T-cell (primary cell): Measurements from ENCODE around the gene FCGR3B. TPM values are rescaled to one million over a fixed set of nuclear protein-coding genes. Genes with fewer than 3 reads are reported as not detected.
"Not testable (repeated sequence)": the region's sequence is repeated elsewhere in the genome, so short reads cannot be mapped to it uniquely, and the experiment has no call there.

Experiments used
- ATAC-seq, 4 experiments: fragments of 200-7000 bp in 3 of 4; fragments of 150-1000 bp in 1 of 4; cut with Tn5 transposase; replicated peaks in 1 of 4; 1 replicate in 3 of 4; 2 replicates in 1 of 4; pipeline ENCODE4 v1.10.0; 2021; ENCODE audit warnings: moderate library complexity in 3 of 4, mild to moderate bottlenecking in 2 of 4, moderate number of reproducible peaks in 1 of 4
- CTCF ChIA-PET, 2 donors: fragments of 300-600 bp; sonication (Branson Sonifier 250); formaldehyde crosslinking; loops; one replicate each; lab custom pipeline; 2022; ENCODE audit warnings: antibody characterized with exemption in 2 of 2; lab: Charles Lee
- POLR2A ChIA-PET, 2 donors: fragments of 300-600 bp; sonication (Branson Sonifier 250); formaldehyde crosslinking; loops; one replicate each; lab custom pipeline; 2022; ENCODE audit warnings: antibody characterized with exemption in 2 of 2; lab: Charles Lee
- DNase-seq, 35 experiments: peaks; one replicate each; pipeline versions ENCODE4 v3.0.0 to v3.0.0-alpha.2; 2013 to 2023
- H3K27ac ChIP-seq: one replicate; pipeline ENCODE4 v1.5.1; 2013; ENCODE audit warnings: low read length
- H3K27me3 ChIP-seq, 2 experiments: replicated peaks in 1 of 2; 1 replicate in 1 of 2; 2 replicates in 1 of 2; pipeline versions ENCODE4 v1.6.1 to v1.7.0; 2013; ENCODE audit warnings: low read length in 1 of 2, mixed read lengths in 1 of 2; ENCODE audit not compliant: control insufficient read depth in 2 of 2, insufficient read depth in 2 of 2; ENCODE audit errors: extremely low read depth in 1 of 2
- H3K36me3 ChIP-seq, 2 donors: 1 replicate in 1 of 2; 2 replicates in 1 of 2; pipeline versions ENCODE4 v1.6.1 to v1.7.0; 2013; ENCODE audit warnings: low read length in 1 of 2; ENCODE audit not compliant: control insufficient read depth in 2 of 2, insufficient read depth in 1 of 2; ENCODE audit errors: extremely low read depth in 1 of 2
- H3K4me1 ChIP-seq, 2 experiments: 1 replicate in 1 of 2; 2 replicates in 1 of 2; pipeline versions ENCODE4 v1.6.1 to v1.7.0; 2013; ENCODE audit warnings: low read length in 2 of 2, mixed read lengths in 1 of 2; ENCODE audit not compliant: insufficient read depth in 2 of 2, control insufficient read depth in 1 of 2; ENCODE audit errors: extremely low read depth in 1 of 2
- H3K4me3 ChIP-seq, 2 donors: 1 replicate in 1 of 2; 2 replicates in 1 of 2; pipeline versions ENCODE4 v1.5.1 to v1.7.0; 2013; ENCODE audit warnings: mild to moderate bottlenecking in 2 of 2, low read length in 1 of 2, moderate library complexity in 1 of 2; ENCODE audit not compliant: control insufficient read depth in 1 of 2; ENCODE audit errors: extremely low read depth in 1 of 2
- H3K9me3 ChIP-seq: 2 replicates; pipeline ENCODE4 v1.7.0; 2013
- H3K27ac Mint-ChIP-seq, 2 donors: one replicate each; pipeline ENCODE4 v1.8.0; 2020 to 2021; ENCODE audit warnings: mild to moderate bottlenecking in 2 of 2, mixed read lengths in 2 of 2
- H3K27me3 Mint-ChIP-seq, 2 donors: one replicate each; pipeline ENCODE4 v1.8.0; 2021 to 2022; ENCODE audit warnings: mixed read lengths in 2 of 2
- H3K36me3 Mint-ChIP-seq: one replicate; pipeline ENCODE4 v1.8.0; 2021; ENCODE audit warnings: mixed read lengths
- H3K4me1 Mint-ChIP-seq, 3 donors: one replicate each; pipeline ENCODE4 v1.8.0; 2020 to 2022; ENCODE audit warnings: mixed read lengths in 3 of 3, mild to moderate bottlenecking in 1 of 3
- H3K4me3 Mint-ChIP-seq, 3 donors: one replicate each; pipeline ENCODE4 v1.8.0; 2020 to 2022; ENCODE audit warnings: mild to moderate bottlenecking in 3 of 3, mixed read lengths in 3 of 3, moderate library complexity in 3 of 3
- H3K9me3 Mint-ChIP-seq, 3 donors: one replicate each; pipeline ENCODE4 v1.8.0; 2020 to 2022; ENCODE audit warnings: mixed read lengths in 3 of 3
- WGBS: methylation state at CpG from one replicate; pipeline ENCODE4 v1.1.5; 2013; ENCODE audit warnings: missing lambda C conversion rate; ENCODE audit not compliant: insufficient coverage; 5-methylcytosine and 5-hydroxymethylcytosine counted together
- total RNA-seq, 35 experiments: library from RNA in 6 of 35; stranded (reverse) in 6 of 35; fragments of 120-200 nt in 1 of 35; gene quantifications; one replicate each; pipeline versions ENCODE4 v1.2.1 to v1.2.4 and lab custom pipeline; 2013 to 2026

The FCGR3B gene
- total RNA-seq (under 1 TPM in 3 of 5 donors, not detected in 2; 0.42 to 0.88 (median 0.60) TPM), total RNA-seq (lab: John Stamatoyannopoulos, UW) (0 to 0.13 (median 0) reads per million in 29 experiments)
- 1.6 TPM for total RNA-seq (2013)

DNA sequence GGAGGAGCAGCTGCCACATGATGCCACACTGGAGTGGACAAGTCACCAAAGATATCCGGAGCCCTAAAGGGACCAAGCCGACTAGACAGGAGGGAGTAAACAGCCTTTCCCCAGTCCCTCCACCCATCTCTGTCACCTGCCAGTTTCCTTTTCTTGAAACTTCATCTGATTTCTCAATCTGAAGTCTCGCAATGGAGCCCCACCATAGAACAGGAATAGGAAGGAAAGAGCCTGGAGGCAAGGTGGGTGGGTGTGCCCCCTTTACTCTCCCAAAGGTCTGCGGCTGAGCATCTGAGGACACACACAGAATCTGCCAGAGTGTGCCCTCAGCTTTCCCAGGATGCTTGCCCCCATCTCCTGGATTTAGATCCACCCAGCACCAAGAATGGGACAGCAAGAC is at the start of gene FCGR3B:
TSS of gene FCGR3B (minus strand) at position 101 of the 400 bp plus-strand sequence. CDS start at position 19, 82 bp downstream.
- H3K4me3 Mint-ChIP-seq, result no peak within 1 kb of the TSS
- Histone ChIP-seq H3K4me3 (no peak within 1 kb of the TSS), H3K36me3 (no peaks in the 10 kb centered on the region), H3K27ac (no peak within 1 kb of the TSS), H3K9me3 (no peaks in the 10 kb centered on the region), H3K4me1 (peaks cover 0 to 10% of the 10 kb centered on the region in 2 experiments), H3K27me3 (no peaks in the 10 kb centered on the region)
- ChIA-PET CTCF (no interaction called here), POLR2A (no interaction called here)
- no peak for ATAC-seq
- no peaks in the 10 kb centered on the region for H3K27me3 Mint-ChIP-seq
- no peak within 1 kb of the TSS for H3K27ac Mint-ChIP-seq
- DNase-seq, result no peak
- H3K9me3 Mint-ChIP-seq, result no peaks in the 10 kb centered on the region
- no peaks in the 10 kb centered on the region for H3K36me3 Mint-ChIP-seq
- H3K4me1 Mint-ChIP-seq, result peaks cover 3 to 15% (median 8%) of the 10 kb centered on the region in 3 donors
- WGBS, result no CpG with 5 or more reads among the region's 4 CpGs

DNA sequence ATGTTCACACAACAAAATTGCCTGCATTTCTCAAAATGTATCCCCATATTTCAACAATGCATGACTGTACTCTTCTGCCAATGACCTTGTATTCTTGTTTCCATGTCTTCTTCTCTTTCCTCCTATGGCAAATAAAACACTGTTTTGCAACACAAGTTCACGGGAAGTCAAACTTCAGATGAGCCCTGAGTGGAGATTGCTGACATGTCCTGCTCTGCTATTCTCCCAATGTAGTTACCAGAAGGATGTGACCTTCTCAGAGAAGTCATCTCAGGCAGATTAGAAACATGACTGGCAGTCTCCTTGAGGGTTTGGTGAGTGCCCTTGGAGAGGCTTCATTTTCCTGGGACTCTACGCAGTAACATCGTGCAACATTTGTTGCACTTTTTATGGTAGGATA is 47.5 kb upstream of the FCGR3B start:
- H3K27ac ChIP-seq, result no peak overlapping the region
- Mint-ChIP-seq H3K4me1 (no peaks in the 10 kb centered on the region), H3K36me3 (no peaks in the 10 kb centered on the region), H3K27ac (no peak overlapping the region), H3K4me3 (no peak overlapping the region), H3K9me3 (no peaks in the 10 kb centered on the region), H3K27me3 (peaks cover 4 to 9% of the 10 kb centered on the region in 2 donors)
- H3K9me3 ChIP-seq, result no peaks in the 10 kb centered on the region
- H3K36me3 ChIP-seq, result no peaks in the 10 kb centered on the region
- peaks cover 3% of the 10 kb centered on the region in 2 experiments for H3K27me3 ChIP-seq
- H3K4me3 ChIP-seq, result no peak overlapping the region
- CTCF ChIA-PET, result interaction anchor here in 1 of 2 donors (0.7 kb wide), 1 partner anchor 395 kb away, joined by 3 read pairs; no protein-coding TSS in a partner anchor
- no peak for DNase-seq
- POLR2A ChIA-PET, result no interaction called here
- no peaks in the 10 kb centered on the region for H3K4me1 ChIP-seq
- no peak for ATAC-seq
- 100% methylated on average over 1 of the region's 3 CpGs for WGBS

DNA sequence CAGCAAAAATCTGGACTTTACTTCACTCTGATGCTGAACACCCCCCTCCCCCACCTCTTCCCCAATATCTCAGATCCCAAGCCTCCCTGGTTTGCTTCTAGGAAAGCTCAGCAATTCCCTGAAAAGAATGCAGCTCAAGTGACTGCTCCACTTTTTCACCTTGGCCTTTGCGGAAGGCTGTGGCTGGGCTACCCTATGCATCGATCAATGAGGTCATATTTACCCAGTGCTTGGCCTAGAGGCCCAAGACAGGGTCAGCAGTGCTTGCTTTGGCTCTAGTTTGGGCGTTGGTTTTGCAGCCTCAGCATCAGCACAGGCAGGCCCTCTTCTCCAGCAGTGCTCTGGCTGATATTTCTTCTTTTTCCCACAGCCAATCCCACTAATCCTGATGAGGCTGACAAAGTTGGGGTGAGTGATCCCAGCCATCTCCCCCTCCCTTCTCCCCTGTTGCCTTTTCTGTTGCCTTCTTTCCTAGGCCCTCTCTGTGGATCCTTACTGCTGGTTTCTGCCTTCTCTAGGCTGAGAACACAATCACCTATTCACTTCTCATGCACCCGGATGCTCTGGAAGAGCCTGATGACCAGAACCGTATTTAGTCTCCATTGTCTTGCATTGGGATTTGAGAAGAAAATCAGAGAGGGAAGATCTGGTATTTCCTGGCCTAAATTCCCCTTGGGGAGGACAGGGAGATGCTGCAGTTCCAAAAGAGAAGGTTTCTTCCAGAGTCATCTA is 46.1 kb upstream of the FCGR3B start:
- CTCF ChIA-PET, result no interaction called here

DNA sequence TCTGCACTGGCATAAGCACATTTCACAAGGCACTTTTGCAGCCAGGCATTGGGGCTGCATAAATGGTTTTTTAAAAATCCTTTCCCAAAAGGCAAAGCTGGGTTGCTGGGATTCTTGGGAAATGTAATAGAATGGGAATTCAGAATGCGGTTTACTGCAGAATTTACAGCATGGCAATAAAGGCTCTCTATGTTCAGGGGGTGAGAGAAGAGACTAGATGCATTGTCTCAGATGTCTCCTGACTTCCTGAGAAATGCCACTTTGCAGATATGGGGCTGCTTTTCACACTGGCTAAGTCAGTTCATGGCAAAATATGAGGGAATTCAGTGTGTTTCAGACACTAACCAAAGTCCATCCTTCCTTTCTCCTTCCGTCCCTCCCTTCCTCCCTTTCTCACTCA is 45.5 kb upstream of the FCGR3B start:
- Mint-ChIP-seq H3K9me3 (no peaks in the 10 kb centered on the region), H3K4me3 (no peak overlapping the region), H3K27me3 (peaks cover 2 to 4% of the 10 kb centered on the region in 2 donors), H3K36me3 (no peaks in the 10 kb centered on the region), H3K27ac (no peak overlapping the region), H3K4me1 (no peaks in the 10 kb centered on the region)
- H3K27me3 ChIP-seq, result peaks cover 0 to 3% of the 10 kb centered on the region in 2 experiments
- ATAC-seq (no peak), DNase-seq (no peak)
- WGBS, result 92% methylated on average over 2 of the region's 2 CpGs
- H3K4me1 ChIP-seq, result no peaks in the 10 kb centered on the region
- no peak overlapping the region for H3K4me3 ChIP-seq
- H3K36me3 ChIP-seq, result no peaks in the 10 kb centered on the region
- H3K27ac ChIP-seq, result no peak overlapping the region
- POLR2A ChIA-PET, result no interaction called here
- CTCF ChIA-PET, result no interaction called here
- no peaks in the 10 kb centered on the region for H3K9me3 ChIP-seq

More for the DNA sequence above, 46.1 kb upstream of the FCGR3B start:
- Mint-ChIP-seq H3K4me3 (no peak overlapping the region), H3K4me1 (no peaks in the 10 kb centered on the region), H3K27ac (no peak overlapping the region), H3K36me3 (no peaks in the 10 kb centered on the region), H3K9me3 (no peaks in the 10 kb centered on the region), H3K27me3 (peaks cover 4 to 7% of the 10 kb centered on the region in 2 donors)
- H3K27me3 ChIP-seq, result peaks cover 0 to 3% of the 10 kb centered on the region in 2 experiments
- no peaks in the 10 kb centered on the region for H3K36me3 ChIP-seq
- no peaks in the 10 kb centered on the region for H3K4me1 ChIP-seq
- H3K4me3 ChIP-seq, result no peak overlapping the region
- DNase-seq (no peak), ATAC-seq (no peak)
- no peak overlapping the region for H3K27ac ChIP-seq
- WGBS, result 96% methylated on average over 2 of the region's 5 CpGs
- no peaks in the 10 kb centered on the region for H3K9me3 ChIP-seq
- POLR2A ChIA-PET, result no interaction called here

DNA sequence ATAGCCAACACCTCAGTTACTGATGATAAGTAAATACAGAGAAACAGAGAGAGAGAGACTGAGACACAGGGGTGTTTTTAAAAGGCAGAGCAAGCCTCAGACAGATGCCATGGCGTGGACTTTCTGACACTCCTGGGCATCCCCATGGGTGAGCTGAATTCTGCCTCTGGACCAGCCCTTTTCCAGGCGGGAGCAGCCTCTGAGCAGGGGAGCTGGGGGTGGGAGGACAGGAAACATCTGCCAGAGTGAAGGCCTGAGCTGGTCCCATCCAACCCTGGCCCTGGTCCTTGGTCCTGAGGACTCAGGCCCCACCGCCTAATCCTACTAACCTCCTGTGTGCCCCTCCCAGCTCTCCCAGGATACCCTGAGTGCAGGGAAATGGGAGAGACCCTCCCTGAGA is 43.9 kb upstream of the FCGR3B start:
- H3K27me3 Mint-ChIP-seq, H3K27ac Mint-ChIP-seq, H3K9me3 Mint-ChIP-seq, H3K27me3 ChIP-seq, DNase-seq, H3K9me3 ChIP-seq, CTCF ChIA-PET, H3K4me3 Mint-ChIP-seq, H3K36me3 Mint-ChIP-seq, ATAC-seq, H3K4me1 Mint-ChIP-seq, H3K4me3 ChIP-seq, H3K27ac ChIP-seq, POLR2A ChIA-PET, H3K36me3 ChIP-seq, H3K4me1 ChIP-seq: not testable (repeated sequence)
- WGBS, result 86% methylated on average over 2 of the region's 3 CpGs

DNA sequence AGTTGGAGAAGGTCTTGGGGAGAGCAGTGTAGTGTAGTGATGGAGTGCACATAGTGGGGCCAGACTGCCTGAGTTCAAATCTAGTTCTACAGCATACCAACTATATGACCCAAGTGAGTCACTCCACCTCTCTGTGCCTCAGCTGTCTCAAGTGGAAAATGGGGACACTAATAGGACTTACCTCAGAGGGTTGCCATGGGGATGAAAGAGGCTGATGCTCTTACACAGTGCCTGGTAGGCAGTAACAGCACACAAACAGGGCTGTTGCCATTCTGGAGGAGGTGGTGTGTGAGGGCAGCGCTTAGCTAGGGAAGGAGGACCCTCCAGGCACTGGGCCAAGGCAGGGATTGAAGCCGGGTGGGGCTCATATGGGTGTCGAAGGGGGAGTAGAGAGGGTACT is 43.5 kb upstream of the FCGR3B start:
- ATAC-seq, H3K27me3 Mint-ChIP-seq, H3K9me3 ChIP-seq, H3K4me1 ChIP-seq, H3K27ac Mint-ChIP-seq, H3K4me1 Mint-ChIP-seq, H3K4me3 Mint-ChIP-seq, CTCF ChIA-PET, H3K36me3 Mint-ChIP-seq, H3K27ac ChIP-seq, H3K27me3 ChIP-seq, H3K4me3 ChIP-seq, H3K9me3 Mint-ChIP-seq, DNase-seq, H3K36me3 ChIP-seq, POLR2A ChIA-PET: not testable (repeated sequence)
- no CpG with 5 or more reads among the region's 3 CpGs for WGBS
